GM19238 (cell line): ENCODE measurements around the gene FOXK1.
"Not testable (repeated sequence)": the region's sequence is repeated elsewhere in the genome, so short reads cannot be mapped to it uniquely, and the experiment has no call there.

Source experiments
- DNase-seq: peaks from one replicate; pipeline ENCODE4 v3.0.0; 2011; ENCODE audit warnings: low spot score; ENCODE audit not compliant: insufficient read length

FOXK1 gene

GRCh38 chr7:4665661-4666060 lies 16.4 kb upstream of the FOXK1 start:
- no peak for DNase-seq

GRCh38 chr7:4667776-4668509 lies 14.2 kb upstream of the FOXK1 start:
- DNase-seq = no peak

- no peak for DNase-seq
Measured at GRCh38 chr7:4668510-4668847, 13.6 kb upstream of the FOXK1 start.

- no peak for DNase-seq
Measured at GRCh38 chr7:4670791-4671190, 11.3 kb upstream of the FOXK1 start.

- DNase-seq = no peak
Measured at GRCh38 chr7:4675771-4676367, 6.2 kb upstream of the FOXK1 start.

GRCh38 chr7:4677518-4677917 lies 4.6 kb upstream of the FOXK1 start:
- not testable (repeated sequence) for DNase-seq

- DNase-seq = no peak
Measured at GRCh38 chr7:4681218-4681851, 760 bp upstream of the FOXK1 start.

- DNase-seq = no peak
Measured at GRCh38 chr7:4682621-4683042, 537 bp downstream of the FOXK1 start.

- no peak for DNase-seq
Measured at GRCh38 chr7:4683043-4683883, 1.2 kb downstream of the FOXK1 start.

GRCh38 chr7:4683884-4684565 lies 1.9 kb downstream of the FOXK1 start:
- peak; percentile 35 for DNase-seq

- DNase-seq = no peak
Measured at GRCh38 chr7:4684846-4685245, 2.8 kb downstream of the FOXK1 start.

GRCh38 chr7:4685676-4686075 lies 3.6 kb downstream of the FOXK1 start:
- not testable (repeated sequence) for DNase-seq

GRCh38 chr7:4687956-4688355 lies 5.9 kb downstream of the FOXK1 start:
- DNase-seq = no peak

GRCh38 chr7:4689151-4689550 lies 7.1 kb downstream of the FOXK1 start:
- no peak for DNase-seq

- DNase-seq = no peak
Measured at GRCh38 chr7:4689668-4690067, 7.6 kb downstream of the FOXK1 start.

GRCh38 chr7:4690953-4691856 lies 9.1 kb downstream of the FOXK1 start:
- no peak for DNase-seq

- DNase-seq = no peak
Measured at GRCh38 chr7:4692055-4692454, 10.0 kb downstream of the FOXK1 start.

- DNase-seq = not testable (repeated sequence)
Measured at GRCh38 chr7:4692622-4693021, 10.5 kb downstream of the FOXK1 start.

- DNase-seq = no peak
Measured at GRCh38 chr7:4693152-4693551, 11.1 kb downstream of the FOXK1 start.

- no peak for DNase-seq
Measured at GRCh38 chr7:4693749-4694148, 11.7 kb downstream of the FOXK1 start.
